ENCODE measurements around the gene ATG16L1. TPM values are rescaled to one million over a fixed set of nuclear protein-coding genes. Genes with fewer than 3 reads are reported as not detected.

The ATG16L1 gene
- polyA plus RNA-seq, 1 donor from 2014 or later = 67.6 TPM

DNA sequence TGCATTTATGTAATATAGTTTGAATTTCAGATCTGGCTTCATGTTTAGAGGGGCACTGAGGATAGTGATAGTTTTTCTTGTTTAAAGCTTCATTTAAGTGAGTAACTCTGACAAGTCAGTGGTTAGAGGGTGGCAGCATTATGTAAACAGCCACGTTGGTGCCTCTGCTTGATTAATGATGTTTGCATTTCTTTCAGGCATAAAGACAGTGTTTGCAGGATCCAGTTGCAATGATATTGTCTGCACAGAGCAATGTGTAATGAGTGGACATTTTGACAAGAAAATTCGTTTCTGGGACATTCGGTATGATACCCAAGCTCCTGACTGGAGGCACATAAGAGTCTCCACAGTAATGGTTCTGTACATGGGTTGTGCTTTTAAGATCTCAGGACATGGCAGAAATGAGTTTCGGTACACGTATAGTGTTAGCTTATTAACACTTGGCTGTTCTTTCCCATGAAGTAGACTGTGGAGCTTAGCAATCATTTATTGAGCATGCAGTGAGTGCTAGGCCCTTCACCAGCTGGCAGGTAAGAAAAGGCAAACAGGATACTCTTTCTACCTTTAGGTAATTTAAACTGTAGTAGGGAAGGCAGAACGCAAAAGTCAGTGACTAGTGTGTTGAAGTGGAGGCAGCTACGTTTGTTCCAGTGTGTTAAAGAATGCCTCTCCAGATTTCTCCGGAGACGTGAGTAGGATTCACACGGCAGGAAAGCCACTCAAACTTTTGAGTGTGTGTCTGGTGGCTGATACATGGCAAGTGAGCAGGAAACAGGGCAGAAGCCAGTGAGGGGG, 38.8 kb downstream of the ATG16L1 start:
- Histone ChIP-seq H3K79me2 (replicated peaks; ENCODE audit: insufficient read depth, low read length) (no peaks in the 10 kb centered on the region), H3K36me3 (ENCODE audit: insufficient read depth, low read length) (peaks cover 7% of the 10 kb centered on the region), H3K9ac (ENCODE audit: low read length) (no peak overlapping the region), H3K27ac (ENCODE audit: low read length) (no peak overlapping the region), H3K9me3 (ENCODE audit: low read length) (no peaks in the 10 kb centered on the region), H2AFZ (ENCODE audit: low read depth, low read length) (no peak overlapping the region), H3K4me2 (ENCODE audit: low read length) (no peak overlapping the region), H3K4me3 (ENCODE audit: low read length) (no peak overlapping the region), H4K20me1 (ENCODE audit: insufficient read depth) (no peaks in the 10 kb centered on the region), H3K27me3 (ENCODE audit: insufficient read depth, low read depth, low read length) (no peaks in the 10 kb centered on the region), H3K9me2 (ENCODE audit: insufficient read depth, low read length) (no peaks in the 10 kb centered on the region), H3F3A (ENCODE audit: insufficient read depth, low read length, poor library complexity, severe bottlenecking) (no peaks in the 10 kb centered on the region)
- no peak for TF ChIP-seq TAF1 (IDR thresholded peaks at IDR 0.05; ENCODE audit: low read depth)
- TF ChIP-seq EZH2 (IDR thresholded peaks at IDR 0.05; ENCODE audit: borderline replicate concordance, insufficient read depth, low read length, poor library complexity, severe bottlenecking) = no peak
- no peak for TF ChIP-seq POLR2AphosphoS5 (IDR thresholded peaks at IDR 0.05)
- no peak for TF ChIP-seq REST (IDR thresholded peaks at IDR 0.05; ENCODE audit: borderline replicate concordance)
- TF ChIP-seq MXI1 (conservative IDR thresholded peaks at IDR 0.05; ENCODE audit: poor library complexity, severe bottlenecking) = no peak
- TF ChIP-seq RAD21 (conservative IDR thresholded peaks at IDR 0.05) = no peak
- TF ChIP-seq EP300 (conservative IDR thresholded peaks at IDR 0.05; ENCODE audit: poor library complexity, severe bottlenecking) = no peak

GRCh38 chr2:233295891-233296290, 44.4 kb downstream of the ATG16L1 start:
- no peaks in the 10 kb centered on the region for H3K9me3 ChIP-seq (ENCODE audit: low read length)
- no peak overlapping the region for H3K4me3 ChIP-seq (ENCODE audit: low read length)
- TF ChIP-seq TAF1 (IDR thresholded peaks at IDR 0.05; ENCODE audit: low read depth) (no peak), MXI1 (conservative IDR thresholded peaks at IDR 0.05; ENCODE audit: poor library complexity, severe bottlenecking) (no peak), CTCF (IDR thresholded peaks at IDR 0.05; ENCODE audit: poor library complexity, severe bottlenecking) (no peak), EZH2 (IDR thresholded peaks at IDR 0.05; ENCODE audit: borderline replicate concordance, insufficient read depth, low read length, poor library complexity, severe bottlenecking) (no peak), SMC3 (conservative IDR thresholded peaks at IDR 0.05; ENCODE audit: poor library complexity) (no peak), RAD21 (conservative IDR thresholded peaks at IDR 0.05) (no peak), EP300 (conservative IDR thresholded peaks at IDR 0.05; ENCODE audit: poor library complexity, severe bottlenecking) (no peak), POLR2AphosphoS5 (IDR thresholded peaks at IDR 0.05) (no peak), REST (IDR thresholded peaks at IDR 0.05; ENCODE audit: borderline replicate concordance) (no peak)
- no peaks in the 10 kb centered on the region for H4K20me1 ChIP-seq (ENCODE audit: insufficient read depth)
- H3K27me3 ChIP-seq (ENCODE audit: insufficient read depth, low read depth, low read length) = no peaks in the 10 kb centered on the region
- H3K9ac ChIP-seq (ENCODE audit: low read length) = no peak overlapping the region
- no peak overlapping the region for H3K4me2 ChIP-seq (ENCODE audit: low read length)
- H2AFZ ChIP-seq (ENCODE audit: low read depth, low read length) = no peak overlapping the region
- H3K27ac ChIP-seq (ENCODE audit: low read length) = no peak overlapping the region
- H3K36me3 ChIP-seq (ENCODE audit: insufficient read depth, low read length) = no peaks in the 10 kb centered on the region
- no peaks in the 10 kb centered on the region for H3K9me2 ChIP-seq (ENCODE audit: insufficient read depth, low read length)
- H3F3A ChIP-seq (ENCODE audit: insufficient read depth, low read length, poor library complexity, severe bottlenecking) = no peaks in the 10 kb centered on the region
- H3K79me2 ChIP-seq (replicated peaks; ENCODE audit: insufficient read depth, low read length) = no peaks in the 10 kb centered on the region
